NCI-H345 (cell line): Measurements from ENCODE around the gene BMP8B.
"Not testable (repeated sequence)": the region's sequence is repeated elsewhere in the genome, so short reads cannot be mapped to it uniquely, and the experiment has no call there.

ENCODE experiments used
- DNase-seq: peaks from one replicate; lab custom pipeline; 2025; lab: John Stamatoyannopoulos, UW

Gene BMP8B

DNA sequence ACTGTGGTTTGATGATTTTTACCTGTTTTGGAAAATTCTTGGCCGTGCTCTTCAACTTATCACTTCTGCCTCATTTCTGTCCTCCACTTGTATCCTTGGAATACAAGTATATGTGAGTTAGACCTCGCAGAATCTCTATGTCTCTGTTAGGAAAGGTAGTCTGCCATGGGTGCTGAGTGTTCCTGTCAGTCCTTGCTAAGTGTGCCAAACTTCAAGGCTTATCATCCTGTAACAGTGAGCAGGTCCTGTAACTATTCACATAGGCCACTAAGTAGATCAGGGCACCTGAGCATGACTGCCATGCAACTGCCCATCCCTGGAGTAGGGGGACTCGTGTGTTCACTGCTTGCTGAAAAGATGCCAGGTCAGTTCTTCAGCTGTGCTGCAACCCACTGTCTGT, 24.2 kb upstream of the BMP8B start:
- no peak for DNase-seq

DNA sequence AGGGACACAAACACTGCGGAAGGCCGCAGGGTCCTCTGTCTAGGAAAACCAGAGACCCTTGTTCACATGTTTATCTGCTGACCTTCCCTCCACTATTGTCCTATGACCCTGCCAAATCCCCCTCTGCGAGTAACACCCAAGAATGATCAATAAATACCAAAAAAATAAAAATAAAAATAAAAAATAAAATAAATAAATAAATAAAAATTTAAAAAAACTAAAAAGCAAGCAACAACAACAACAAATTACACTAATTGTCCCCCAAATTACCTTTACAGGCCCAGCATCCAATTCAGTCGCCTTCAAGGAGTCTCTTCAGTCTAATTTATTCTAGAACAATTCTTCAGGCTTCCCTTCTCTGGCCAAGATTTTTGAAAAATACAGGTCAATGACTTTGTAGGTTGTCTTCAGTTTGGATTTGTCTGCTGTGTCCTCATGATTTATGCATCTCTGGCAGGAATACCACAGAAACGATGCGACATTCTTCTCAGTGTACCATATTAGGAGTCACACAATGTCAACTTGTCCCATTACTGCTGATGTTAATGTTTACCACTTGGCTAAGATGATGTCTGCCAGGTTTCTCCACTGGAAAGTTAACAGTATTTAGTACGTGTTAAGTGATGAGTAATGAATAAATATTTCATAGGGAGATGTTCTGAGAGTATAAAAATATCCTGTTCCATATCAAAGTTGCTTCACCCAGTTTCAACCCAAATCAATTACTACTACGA, 20.3 kb upstream of the BMP8B start:
- DNase-seq, result no peak

DNA sequence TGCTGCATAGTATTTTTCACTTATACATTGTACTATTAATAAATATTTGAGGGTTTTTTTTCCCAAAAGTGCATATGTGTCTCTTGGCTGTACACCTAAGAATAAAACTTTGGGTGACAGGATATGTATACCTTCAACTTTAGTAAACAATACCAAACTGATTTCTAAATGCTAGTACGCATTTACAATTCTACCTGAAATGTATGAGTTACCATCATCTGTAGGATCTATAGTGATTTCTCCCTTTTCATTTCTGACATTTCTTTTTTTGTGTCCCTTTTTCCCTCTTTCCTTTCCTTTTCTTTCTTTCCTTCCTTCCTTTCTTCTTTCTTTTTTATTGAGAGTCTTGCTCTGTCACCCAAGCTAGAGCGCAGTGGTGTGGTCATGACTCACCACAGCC, 16.7 kb upstream of the BMP8B start:
- no peak for DNase-seq

DNA sequence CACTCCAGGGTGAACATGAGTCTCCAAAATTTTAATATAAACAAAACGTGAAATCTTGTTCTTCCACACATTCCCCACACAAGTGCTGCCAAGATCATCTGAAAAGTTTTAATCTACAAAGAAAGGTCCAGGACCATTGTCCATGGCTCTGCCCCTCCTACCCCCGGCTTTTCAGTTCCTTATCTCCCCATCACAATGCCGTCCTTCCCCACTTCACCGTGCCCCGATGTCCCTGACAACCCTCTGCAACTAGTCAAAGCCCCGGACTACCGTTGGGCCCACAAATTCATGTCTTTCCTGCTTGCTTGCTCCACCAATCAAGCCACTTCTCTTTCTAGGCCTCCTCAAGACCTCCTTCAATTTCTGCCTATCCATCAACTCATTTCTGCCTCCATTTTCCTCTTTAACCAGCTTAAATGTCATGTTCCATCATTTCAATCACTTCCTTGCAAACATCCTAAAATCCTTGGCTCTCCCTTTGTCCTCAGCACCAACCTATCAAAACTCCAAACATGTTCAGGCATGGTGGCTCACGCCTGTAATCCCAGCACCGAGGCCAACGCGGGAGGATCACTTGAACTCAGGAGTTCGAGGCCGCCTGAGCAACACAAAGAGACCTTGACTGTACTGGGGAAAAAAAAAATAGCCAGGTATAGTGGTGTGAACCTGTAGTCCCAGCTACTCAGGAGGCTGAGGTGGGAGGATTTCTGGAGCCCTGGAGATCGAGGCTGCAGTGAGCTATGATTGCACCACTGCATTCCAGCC, 14.0 kb upstream of the BMP8B start:
- DNase-seq, result no peak

DNA sequence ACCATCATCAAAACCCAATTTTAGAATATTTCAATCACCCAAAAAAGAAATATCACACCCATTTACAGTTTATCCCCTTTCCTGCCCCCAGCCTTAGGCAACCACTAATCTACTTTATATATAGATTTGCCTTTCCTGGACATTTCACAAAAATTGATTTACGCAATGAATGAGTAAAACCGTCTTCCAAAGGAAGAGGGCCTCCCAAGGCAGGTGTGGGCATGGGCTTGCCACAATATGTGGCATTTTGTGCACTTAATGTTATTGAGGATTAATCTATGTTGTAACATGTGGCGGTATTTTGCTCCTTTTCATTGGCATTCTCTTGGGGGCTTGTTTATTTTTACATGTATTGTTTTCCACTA, 11.8 kb upstream of the BMP8B start:
- DNase-seq, result no peak

DNA sequence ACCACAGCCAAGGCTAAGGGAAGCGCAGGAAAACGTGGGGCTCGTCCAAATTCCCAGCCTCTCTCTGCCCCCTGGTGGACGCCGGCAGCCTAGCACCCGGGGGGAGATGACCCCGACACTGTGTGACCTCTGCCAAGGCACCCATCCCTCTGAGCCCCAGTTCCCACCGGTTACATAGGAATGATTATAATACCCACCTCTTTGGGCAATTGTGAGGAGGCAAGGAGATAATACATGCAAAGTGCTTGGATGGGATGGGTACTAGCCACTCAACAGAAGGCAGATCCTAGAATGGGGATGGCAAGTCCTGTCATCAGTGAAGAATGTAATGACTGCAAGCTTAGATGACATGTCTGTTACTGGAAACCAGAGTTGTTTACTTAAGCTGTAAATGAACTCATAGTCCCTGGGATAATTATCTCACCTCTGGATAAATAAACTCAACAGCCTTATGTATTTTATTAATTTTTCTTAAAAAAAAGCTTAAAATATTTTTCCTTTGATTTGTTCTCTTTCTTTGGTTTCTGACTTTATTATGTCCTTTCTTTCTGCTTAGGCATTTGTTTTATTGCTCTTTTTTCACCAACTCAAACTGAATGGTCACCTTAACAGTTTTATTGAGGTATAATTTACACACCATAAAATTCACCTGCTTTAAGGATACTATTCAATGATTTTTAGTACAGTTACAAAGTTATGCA, 11.3 kb upstream of the BMP8B start:
- peak; percentile 40 for DNase-seq

DNA sequence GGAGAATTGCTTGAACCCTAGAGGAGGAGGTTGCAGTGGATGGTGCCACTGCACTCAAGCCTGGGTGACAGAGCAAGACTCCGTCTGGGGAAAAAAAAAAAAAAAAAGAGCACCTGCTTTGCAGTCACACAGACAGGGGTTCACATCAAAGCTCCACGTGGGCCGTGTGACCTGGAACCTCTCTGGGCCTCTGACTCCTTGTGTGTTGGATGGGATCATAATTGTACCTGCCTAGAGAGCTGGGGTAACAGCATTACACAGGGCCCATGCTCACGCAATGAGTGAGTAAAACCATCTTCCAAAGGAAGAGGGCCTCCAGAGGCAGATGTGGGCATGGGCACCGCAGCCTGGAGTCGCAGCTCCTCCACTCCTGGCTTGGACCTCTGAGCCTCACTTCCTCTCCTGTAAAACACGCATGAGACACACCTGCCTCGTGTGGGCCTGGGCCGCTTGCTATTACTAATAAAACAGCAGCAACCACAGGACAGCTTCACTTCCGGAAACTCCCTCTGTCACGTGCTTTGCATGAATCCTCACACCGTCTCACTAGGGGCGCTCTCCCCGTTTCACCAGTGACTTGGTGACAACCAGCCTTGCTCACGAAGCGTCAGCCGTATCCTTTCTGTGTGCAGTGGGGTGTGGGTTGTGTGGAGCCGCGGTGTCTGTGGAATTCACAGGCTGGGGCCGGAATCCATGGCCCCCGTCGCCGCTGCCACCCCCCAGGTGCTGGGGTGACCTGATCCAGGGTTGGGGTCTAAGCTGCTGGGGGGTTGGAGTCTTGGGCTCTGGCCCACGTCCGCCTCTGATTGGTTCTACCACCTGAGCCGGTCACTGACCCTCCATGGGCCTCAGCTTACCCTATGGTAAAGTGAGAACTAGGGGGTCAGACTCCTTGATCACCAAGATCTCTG, 10.4 kb upstream of the BMP8B start:
- DNase-seq, result not testable (repeated sequence)

DNA sequence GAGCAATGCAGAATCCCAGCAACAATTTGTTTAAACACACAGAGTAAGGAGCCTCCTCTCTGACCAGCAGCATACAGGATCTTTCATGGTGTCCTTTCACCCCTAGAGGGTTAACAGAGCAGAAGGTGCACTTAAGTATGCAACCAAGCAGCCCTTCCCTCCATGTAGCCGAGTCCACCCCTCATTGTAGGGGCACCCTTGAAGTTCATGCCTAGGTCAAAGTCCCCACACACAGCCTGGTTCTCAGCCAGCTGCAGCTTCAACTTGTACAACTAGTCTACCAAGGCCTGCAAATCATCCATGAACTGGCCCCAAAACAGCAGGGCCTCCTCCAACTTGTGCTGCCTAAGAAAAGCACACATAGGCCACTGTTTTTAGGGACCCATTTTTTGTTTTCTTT, 7.0 kb upstream of the BMP8B start:
- no peak for DNase-seq

DNA sequence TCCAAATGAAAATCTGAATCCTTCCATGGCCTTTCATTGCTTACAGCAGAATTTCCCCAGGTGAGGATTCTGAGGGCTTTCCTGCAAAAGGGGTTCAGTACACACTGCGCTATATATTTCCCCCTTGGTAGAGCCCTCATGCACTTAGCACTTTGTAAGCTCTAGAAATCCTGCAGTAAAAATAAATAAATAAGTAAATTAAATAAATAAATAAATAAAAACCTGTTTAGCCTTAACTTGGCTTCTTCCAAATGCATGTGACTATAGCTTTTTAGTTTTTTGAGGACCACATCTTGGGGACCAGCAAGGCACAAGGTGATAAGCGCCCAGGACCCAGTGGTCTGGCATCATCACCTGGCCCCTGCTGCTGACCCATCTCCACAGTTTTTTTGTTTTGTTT, 3.2 kb upstream of the BMP8B start:
- DNase-seq, result no peak

DNA sequence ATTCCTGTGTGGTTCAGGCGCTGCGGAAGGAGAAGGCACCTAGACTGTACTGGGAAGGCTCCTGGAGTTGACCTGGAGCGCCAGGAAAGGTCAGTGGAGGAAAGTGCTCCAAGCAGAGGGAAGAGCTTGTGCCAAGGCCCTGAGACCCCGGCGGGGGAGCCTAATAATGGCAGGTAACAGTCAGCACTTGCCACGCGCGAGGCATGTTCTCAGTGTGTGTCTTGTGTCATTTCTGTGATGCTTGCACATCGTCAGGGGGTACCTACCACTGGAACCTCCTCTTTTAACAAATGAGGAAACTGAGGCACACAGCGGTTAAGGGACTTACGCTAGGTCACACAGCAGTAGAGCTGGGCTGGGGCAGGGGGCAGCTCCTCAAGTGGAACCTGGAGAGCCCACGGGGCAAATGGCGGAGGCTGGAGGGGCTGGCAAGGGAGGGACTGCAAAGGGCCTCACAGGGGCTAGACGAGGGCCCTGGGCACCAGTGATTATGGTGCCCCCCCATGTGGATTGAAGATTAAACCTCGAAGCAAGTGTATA, 976 bp upstream of the BMP8B start:
- DNase-seq, result no peak

DNA sequence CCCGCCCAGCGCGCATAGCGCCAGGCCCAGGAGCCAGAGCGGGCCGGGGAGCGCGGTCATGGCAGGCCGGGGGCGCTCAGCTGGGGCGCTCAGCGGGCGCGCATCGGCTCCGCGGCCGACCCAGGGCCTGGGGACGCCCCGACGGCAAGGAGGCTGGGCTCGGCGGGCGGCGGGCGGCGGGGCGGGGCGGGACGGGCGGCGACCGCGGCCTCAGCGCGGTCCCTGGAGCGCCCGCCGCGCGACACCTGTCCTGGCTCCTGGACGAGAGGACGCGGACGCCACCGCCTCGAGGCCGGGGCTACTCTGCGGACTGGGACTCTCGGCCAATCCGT, 273 bp downstream of the BMP8B start:
- peak; percentile 17 for DNase-seq

DNA sequence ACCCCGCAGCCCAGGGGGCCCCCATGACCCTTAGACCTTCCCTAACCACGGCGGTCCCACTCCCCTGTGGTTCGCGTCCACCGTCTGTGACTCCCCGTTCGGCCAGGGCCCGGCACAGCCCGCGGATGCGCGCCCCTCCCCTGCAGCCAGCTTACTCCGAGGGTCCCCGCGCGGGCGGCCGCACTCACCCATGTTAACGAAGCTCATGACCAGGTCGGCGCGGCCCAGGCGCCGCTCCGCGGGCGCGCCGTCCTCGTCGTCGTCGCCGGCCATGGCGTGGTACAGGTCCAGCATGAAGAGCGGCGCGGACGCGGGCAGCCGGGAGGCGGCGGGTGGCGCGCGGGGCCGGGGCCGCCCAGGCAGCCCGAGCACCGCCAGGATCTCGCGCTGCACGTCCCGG, 701 bp downstream of the BMP8B start:
- not testable (repeated sequence) for DNase-seq

DNA sequence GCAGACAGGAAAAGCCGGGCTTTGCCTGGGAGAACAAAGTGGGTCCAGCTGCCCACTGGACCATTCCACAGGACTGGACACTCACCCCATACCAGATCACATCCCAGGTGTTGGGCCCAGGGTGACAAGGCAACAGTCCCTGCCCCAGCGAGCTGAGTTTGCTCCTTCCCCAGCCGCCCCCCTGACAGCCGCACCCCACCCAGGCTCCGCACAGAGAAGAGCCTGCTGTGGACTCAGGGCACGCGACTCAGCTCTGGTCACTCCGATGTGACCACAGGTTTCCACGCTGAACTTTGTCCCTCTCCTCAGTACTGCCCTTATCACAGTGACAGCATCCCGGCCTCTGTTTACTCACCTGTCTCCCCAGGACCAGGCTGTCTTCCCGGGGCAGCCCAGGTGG, 1.2 kb downstream of the BMP8B start:
- no peak for DNase-seq

DNA sequence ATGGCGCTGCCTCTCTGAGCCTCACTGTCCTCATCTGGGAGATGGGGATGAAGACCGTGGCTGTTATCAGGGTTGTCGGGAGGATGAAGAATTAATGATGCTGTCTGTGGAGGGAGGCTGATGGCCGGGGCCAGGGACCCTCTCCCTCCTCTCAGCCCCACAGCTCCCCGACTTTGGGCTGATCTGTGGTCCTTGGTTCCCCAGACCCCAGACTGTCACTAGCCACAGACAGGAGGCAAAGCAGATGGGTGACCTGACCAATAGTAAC, 1.6 kb downstream of the BMP8B start:
- not testable (repeated sequence) for DNase-seq

DNA sequence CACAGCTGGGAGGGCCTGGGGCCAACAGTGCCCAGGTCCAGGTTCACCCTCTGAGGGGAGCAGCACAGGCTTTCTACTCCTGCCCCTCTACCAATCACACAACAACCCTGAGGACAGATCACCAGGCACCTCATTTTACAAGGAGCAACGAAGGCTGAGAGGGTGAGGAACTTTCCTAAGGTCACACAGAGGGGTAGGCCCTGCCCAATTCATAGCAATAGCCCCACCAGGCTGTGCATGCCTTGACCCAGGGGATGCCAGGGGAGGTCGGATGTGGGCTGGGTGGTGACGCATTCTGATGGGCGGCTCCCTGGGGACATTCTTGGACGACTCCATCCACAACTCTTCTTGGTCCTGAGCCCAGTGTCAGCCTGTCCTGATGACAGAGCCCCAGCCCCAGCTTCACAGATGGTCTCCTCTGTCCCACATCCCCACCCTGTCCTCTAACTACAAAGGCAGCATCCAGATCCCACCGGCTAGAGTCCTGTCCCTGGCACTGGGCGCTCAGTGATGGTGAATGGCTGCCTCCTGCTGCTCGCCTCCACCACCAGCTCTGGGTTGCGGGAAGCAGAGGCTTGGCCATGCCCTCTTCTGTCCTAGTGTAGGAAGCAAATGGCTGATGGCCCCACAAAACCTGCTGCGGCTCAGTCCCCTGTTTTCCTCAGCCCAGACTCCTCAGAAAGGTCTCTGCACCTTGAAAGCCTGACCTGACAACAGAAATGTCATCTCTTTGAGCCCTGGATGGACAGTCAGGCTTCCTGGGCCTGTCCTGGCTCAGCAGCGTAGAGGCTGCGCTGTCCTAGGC, 2.2 kb downstream of the BMP8B start:
- DNase-seq, result not testable (repeated sequence)

DNA sequence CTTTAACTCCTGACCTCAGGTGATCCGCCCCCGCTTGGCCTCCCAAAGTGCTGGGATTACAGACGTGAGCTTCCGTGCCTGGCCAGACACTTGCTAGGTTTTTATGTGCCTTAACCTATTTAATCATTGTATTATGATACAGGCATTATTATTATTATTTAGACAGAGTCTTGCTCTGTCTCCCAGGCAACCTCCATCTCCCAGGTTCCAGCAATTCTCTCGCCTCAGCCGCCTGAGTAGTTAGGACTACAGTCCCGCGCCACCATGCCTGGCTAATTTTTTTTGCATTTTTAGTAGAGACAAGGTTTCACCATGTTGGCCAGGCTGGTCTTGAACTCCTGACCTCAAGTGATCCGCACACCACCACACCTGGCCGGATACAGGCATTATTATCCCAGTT, 6.0 kb downstream of the BMP8B start:
- not testable (repeated sequence) for DNase-seq

DNA sequence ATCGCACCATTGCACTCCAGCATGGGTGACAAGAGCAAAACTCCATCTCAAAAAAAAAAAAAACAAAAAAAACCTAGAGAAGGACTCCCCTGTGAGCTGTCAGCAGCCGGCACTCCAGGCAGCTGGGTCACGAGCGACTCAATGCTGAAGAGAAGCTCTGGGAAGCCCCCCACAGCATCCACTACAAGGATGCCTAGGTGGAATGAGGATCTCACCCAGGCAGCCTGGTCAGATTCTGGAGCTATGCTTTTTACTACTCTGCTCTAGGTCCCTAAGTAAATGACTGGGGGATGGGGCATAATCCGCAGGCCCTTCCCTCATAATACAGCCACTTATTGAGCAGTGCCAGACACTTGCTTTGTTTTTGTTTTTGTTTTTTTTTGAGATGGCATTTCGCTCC, 6.6 kb downstream of the BMP8B start:
- no peak for DNase-seq

DNA sequence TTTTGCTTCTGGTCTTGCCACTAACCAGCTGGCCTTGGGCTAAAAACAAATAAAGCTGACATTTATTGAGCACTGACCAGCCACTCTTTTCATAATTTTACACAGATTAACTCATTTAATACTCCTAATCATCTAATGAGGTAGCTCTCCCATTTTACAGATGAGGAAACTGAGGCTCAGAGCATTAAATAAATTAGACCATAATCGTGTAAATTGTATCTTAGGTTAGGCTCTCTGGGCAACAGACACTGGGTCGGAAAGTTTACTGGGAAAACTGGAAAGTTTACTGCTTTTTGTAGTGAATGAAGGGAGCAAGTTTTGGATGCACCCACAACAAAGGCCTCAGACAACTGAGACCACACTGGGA, 7.3 kb downstream of the BMP8B start:
- no peak for DNase-seq

DNA sequence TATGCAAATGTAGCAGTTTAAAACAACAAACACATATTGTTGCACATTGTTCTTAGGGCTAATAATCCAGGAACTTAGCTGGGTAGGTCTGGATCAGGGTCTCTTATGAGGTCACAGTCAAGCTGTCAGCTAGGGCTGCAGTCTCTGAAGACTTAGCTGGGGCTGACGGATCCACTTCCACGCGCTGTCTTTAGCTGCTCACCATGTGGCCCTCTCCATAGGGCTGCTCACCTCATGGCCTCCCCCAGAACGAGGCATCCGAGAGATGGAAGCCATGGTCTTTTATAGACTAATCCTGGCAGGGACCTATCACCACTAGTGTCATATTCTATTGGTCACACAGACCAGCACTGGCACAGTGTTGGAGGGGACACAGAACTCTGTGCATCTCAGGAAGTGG, 8.8 kb downstream of the BMP8B start:
- DNase-seq, result no peak

DNA sequence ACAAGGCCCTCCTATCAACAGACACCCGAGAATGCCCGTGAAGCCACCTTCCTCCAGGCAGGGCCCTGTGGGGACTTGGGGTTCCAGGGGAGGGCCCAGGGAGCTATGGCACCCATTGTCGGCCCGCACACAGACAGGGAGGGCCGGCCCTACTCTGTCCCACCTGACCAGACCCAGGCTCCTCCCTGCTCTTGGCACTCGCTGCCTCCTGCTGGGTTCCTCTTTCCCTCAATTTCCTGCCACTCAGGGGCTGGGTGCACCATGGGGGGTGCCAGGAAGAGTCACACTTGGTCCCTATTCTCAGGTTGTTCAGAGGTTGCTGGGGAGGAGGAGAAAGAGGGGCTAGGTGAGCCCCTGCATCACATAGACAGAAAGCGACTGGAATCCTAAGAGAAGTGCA, 9.5 kb downstream of the BMP8B start:
- DNase-seq, result no peak

DNA sequence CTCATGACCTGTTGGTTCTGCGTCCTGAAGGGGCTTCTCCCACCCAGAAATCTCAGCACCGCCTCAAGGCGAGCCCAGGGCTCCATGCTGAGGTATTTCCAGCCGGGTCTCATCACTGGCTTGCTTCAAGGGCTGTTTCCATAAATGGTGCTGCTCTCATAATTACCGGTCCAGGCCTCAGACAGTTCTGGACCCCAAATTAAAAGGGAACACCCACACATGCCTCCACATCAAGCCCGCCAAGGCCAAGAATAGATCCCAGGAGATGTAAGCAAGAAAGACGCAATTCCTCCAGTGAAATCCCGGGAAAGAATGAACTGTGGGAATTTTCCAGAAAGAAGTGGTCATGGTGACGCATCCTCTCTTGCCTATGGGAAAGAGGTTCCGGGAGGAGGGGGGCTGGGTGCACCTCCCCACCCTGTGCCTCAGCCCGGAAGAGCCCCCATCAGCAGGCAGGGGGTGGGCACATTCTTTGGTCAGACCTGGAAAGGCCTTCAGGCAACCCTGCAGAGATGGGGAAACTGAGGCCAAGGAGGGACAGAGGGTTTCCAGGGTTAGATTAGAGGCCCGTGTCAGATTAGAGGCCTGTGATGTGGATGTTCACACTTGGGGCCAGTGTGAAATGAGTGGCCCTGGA, 10.1 kb downstream of the BMP8B start:
- DNase-seq, result not testable (repeated sequence)
